C4-2B (cell line): ENCODE results near the gene NOTO.

ENCODE experiments used
- CTCF ChIP-seq: fragments of 450-650 bp; conservative IDR thresholded peaks from 2 replicates; pipeline ENCODE4 v1.5.1; 2017; ENCODE audit warnings: mild to moderate bottlenecking
- ZFX ChIP-seq: fragments of 450-650 bp; IDR thresholded peaks from 2 replicates; pipeline ENCODE4 v1.6.1; 2017

GRCh38 chr2:73250872-73251846 is 48.8 kb downstream of the NOTO start:
- TF ChIP-seq CTCF (no peak), ZFX (no peak)
